SK-N-MC (cell line): Measurements from ENCODE around the gene CDKN2AIP.

Source experiments
- EZH2 ChIP-seq: fragments of 200-600 bp; sonication (generic); IDR thresholded peaks from one replicate; pipeline ENCODE4 v1.6.1; 2017; ENCODE audit warnings: antibody characterized with exemption
- FOXP2 ChIP-seq: optimal IDR thresholded peaks from 2 replicates; pipeline ENCODE3; 2011; ENCODE audit warnings: mild to moderate bottlenecking, moderate library complexity; ENCODE audit not compliant: insufficient read depth; ENCODE audit errors: extremely low read length, control extremely low read depth
- POLR2AphosphoS5 ChIP-seq: IDR thresholded peaks from 2 replicates; pipeline ENCODE4 v1.6.1; 2012; ENCODE audit warnings: mild to moderate bottlenecking, low read depth, low read length, borderline replicate concordance

- no peak for TF ChIP-seq EZH2
- TF ChIP-seq POLR2AphosphoS5: no peak
- no peak for TF ChIP-seq FOXP2
These were observed 24.0 kb downstream of the CDKN2AIP start for GRCh38 chr4:183468210-183469095.
